Measurements from ENCODE around the gene TMEM40. TPM values are rescaled to one million over a fixed set of nuclear protein-coding genes. Genes with fewer than 3 reads are reported as not detected.
"Not testable (repeated sequence)": the region's sequence is repeated elsewhere in the genome, so short reads cannot be mapped to it uniquely, and the experiment has no call there.

The TMEM40 gene
- total RNA-seq, 1 donor from 2014 or later = not detected

DNA sequence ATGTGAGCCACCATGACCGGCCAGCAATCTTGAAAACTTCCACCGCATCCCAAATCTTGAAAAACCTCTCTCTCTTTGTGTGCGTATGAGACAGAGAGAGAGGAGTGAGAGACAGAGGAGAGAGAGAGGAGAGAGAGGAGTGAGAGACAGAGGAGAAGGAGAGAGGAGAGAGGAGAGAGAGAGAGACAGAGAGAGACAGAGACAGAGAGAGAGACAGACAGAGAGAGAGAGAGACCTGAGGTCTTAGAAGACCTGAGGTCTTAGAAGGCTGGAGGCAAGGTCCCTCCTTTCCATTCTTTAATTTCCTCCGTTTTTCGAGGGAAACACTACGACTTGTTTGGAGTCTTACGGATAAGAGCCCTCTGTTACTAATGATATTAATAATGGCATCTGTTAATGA is 39.5 kb downstream of the TMEM40 start:
- DNase-seq (ENCODE audit: low spot score) = no peak

DNA sequence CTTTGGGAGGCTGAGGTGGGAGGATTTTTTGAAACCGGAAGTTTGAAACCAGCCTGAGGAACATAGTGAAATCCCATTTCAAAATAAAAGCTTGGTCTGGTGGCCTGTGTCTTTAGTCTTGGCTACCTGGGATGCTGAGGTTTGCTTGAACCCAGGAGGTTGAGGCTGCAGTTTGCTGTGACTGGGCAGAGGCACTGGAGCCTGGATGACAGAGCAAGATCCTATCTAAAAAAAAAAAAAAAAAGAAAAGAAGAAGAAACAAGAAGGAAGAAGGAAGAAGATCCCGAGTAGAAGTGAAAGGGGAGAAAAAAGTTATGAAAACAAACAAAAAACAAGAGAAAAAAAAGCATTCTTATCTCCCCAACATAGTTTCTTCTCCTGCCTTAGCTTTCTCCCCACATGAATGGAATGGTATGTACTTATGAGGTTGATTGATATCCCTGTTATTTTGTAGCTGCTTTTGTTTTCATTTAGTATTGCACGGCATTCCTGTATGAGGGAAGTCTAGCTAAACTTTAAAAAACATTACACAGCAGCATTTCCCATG is 42.4 kb downstream of the TMEM40 start:
- DNase-seq (ENCODE audit: low spot score) = no peak

DNA sequence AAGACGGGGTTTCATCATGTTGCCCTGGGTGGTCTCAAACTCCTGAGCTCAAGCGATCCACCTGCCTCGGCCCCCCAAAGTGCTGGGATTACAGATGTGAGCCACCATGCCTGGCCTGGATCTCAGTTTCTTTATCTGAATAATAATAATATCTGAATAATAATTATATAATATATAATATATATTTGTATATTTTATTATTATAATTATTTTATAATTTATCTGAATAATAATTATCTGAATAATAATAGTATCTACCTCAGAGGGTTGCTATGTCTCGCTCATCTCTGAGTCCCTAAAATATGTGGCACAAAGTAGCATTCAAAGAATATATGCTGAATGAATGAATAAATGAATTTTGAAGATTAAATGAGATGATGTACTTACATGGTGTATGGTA is 44.8 kb downstream of the TMEM40 start:
- DNase-seq (ENCODE audit: low spot score) = no peak

DNA sequence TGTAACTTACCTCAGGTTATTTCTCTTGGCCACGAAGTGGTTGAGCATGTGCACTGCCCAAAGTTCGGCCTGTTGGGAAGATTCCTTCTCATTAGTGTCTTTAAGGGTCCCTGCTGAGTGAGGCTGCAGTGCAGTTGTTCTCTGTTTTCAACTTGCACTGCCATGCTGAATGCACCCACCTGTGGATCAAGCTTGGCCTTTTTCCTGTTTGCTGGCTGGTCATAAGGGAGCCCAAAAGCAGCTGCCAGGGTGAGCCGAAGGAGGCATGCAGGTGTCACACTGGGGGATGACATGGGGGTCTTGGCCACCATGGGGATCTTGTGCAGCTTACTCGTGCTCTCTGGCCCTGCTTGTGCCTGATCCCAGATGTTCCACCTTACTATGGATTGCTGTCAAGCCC is 49.0 kb downstream of the TMEM40 start:
- no peak for DNase-seq (ENCODE audit: low spot score)

DNA sequence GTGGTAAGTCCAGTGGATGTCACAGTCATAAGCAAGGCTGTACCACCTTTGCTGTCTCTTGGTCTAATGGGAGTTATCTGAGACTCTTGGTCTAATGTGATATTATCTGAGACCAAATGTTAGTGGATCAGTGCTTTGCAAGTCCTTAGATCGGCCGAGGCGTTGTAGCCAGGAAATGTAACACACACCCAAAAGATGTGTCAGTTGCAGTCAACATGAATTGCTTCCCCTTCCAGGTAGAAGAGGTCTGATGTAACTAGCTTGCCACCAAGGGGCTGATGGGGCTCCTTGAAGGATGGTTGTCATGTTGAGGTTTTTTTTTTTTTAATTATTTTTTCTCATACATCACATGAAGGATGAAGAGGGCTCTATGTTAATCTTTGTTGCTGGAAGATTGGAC is 49.7 kb downstream of the TMEM40 start:
- DNase-seq (ENCODE audit: low spot score) = no peak

DNA sequence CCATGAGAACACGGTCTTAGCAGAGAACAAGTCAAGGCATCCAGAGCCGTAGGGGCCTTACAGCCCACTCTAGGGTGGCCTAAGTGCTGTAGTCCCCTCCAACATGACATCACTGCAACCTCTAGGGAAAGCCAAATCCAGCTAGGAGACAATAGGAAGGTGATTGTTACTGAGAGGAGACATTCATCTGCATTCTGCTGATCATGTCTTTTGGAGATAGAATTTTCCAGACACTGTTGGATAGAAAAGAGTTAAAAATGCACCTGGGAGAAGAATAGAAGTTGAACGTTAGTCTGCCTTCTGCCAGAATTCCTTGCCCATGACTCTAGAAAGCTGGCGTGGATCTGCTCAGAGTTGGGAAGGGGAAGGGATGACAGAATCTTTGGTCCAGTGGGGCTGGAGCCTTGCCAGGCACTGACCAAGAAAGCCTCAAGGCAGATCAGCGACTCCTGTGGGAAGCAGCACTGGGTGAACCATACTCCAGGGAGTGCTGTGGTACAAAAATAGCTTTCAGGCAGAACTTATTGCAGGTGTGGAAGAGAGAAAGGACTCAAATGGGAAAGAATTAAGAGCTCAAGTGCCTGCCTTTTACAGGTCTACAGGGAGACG is 50.4 kb downstream of the TMEM40 start:
- DNase-seq (ENCODE audit: low spot score) = no peak

DNA sequence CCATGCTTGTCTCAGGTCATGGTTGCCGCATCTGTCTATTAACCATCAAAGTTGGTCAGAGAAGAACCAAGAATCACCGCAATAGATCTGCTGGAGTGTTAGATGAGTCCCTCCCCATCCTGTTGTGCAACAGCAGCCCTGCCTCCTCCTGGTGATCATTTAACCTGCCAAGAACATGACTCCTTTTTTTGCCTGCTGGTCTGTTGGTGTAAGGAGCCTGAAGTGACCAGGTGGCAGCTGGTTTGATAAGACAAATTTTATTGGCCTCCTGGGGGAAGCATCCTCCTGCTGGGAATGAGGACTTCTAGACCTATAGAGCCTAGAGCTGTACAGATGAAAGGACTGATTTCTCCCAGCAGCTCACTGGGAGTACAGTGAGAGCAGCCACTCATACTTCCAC is 51.6 kb downstream of the TMEM40 start:
- no peak for DNase-seq (ENCODE audit: low spot score)

DNA sequence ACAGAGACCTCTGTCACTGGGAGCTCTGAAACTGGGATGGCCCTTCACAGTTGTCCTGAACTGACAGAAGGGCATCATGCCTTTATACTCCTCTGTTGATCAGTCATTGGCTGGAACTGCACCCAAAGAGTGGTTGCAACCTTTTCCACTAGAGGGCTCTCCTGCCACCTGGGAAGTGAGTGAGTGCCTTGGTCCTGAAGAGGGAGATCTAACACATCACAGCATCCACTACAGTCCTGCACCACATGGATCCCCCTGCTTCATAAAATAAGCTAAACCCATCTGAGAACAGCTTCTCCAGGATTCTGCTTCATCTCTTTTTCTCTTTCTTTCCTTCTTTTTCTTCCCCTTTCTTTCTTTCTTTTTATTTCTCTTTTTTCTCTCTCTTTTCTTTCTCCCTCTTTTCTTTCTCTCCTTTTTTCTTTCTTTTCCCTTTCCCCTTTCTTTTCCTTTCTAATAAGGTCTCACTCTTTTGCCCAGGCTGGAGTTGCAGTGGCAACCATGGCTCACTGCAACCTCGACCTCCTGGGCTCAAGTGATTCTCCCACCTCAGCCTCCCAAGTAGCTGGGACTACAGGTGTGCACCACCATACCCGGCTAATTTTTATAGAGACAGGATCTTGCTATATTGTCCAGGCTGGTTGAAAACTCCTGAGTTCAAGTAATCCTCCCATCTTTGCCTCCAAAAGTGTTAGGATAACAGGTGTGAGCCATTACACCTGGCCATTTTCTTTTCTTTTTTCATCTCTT is 52.4 kb downstream of the TMEM40 start:
- DNase-seq (ENCODE audit: low spot score) = peak; percentile 50

DNA sequence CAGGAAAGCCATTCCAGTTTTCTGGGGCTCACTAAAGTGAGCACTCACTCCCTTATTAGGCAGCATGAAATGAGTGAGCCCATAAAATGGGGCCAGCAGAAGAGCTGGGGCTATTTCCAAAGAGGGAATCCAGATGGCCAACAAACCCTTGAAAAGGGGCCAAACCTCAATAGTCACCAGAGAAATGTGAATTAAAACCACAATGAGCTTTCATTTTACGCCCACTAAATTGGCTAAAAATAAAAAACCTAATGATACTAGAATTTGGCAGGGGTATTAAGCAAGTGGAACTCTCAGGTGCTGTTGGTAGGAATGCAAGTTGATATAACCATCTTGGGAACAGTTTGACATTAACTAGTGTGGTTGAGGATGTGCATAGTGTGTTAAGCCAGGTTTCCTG is 53.1 kb downstream of the TMEM40 start:
- DNase-seq (ENCODE audit: low spot score) = no peak

DNA sequence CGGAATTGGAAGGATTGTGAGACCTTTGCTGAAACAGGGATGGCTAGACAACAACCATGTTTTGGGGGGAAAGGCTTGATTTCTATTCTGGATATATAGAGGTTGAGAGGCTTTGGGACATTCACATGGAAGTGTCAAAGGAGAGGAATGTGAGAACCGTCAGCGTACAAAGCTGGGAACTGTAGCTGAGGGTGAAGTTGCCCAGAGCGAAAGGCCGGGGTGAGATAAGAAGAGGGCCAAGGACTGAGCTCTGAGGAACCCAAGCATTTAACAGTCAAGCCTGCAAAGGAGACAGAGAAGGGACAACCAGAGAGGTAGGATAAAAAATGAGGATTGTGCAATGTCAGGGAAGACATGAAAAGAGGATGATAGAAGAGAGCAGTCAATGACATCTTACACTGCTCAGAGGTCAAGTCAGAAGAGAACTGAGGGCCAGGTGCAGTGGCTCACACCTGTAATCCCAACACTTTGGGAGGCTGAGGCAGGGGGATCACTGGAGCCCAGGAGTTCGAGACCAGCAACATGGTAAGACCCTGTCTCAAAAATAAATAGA is 53.6 kb downstream of the TMEM40 start:
- DNase-seq (ENCODE audit: low spot score) = no peak

DNA sequence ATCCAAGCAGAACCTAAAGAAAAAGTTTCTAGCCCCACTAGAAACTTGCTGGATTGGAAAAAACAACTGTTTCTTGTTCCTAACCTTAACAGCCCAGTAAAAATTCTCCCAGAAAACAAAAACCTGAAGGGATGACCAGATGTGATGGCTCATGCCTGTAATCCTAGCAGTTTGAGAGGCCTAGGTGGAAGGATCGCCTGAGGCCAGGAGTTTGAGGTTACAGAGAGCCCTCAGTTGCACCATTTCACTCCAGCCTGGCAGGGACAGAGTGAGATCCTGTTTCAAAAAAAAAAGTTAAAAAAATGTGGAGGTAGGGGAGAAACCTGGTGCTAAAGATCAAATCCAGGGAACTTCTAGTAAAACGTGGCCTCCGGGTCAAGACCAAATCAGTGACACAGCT is 56.6 kb downstream of the TMEM40 start:
- no peak for DNase-seq (ENCODE audit: low spot score)

DNA sequence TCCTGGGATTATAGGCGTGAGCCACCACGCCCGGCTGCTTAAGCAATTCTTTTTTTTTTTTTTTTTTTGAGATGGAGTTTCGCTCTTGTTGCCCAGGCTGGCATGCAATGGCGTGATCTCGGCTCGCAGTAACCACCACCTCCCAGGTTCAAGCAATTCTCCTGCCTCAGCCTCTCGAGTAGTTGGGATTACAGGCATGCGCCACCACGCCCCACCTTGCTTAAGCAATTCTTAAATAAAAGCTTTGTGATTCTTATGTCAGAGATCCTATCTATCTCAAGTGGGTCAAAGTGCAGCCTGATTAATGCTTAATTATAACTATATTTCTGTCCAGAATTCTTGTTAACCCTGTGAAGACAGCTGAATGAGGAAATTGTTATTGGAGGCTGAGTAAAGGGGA is 57.5 kb downstream of the TMEM40 start:
- not testable (repeated sequence) for DNase-seq (ENCODE audit: low spot score)

DNA sequence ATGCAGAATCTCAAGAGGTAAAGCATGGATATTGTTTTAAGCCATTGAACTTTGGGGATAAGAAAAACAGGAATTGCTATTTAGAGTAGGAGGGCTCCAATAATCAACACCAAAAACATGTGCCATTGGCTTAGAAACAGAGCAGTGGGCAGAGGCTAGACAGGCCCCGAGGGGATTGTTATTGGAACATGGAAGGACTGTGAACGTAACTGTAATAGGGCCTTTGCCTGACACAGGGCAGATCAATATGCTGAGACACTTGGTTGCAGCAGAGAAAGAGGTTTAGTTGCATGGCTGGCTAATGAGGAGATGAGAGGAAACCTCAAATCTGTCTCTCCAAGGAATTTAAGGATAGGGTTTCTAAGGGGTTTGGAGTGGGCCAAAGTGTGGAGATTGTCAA is 58.3 kb downstream of the TMEM40 start:
- DNase-seq (ENCODE audit: low spot score) = no peak

DNA sequence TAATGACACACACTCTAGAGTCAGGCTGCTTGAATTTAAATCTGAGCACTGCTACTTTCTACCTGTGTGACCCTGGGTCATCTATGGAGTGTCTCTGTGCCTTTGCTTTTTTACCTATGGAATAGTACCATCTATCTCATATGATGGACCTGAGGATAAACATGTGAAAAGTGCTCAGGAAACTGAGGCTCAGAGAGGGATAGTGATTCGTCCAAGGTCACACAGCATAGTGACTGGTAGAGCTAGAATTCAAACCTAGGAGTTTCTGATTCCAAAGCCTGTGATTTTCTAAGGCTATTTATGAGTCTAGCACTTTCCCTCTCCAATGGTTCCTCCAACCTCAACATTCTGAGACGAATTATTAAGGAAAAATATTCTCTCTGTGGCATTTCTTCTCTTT is 63.1 kb downstream of the TMEM40 start:
- no peak for DNase-seq (ENCODE audit: low spot score)

DNA sequence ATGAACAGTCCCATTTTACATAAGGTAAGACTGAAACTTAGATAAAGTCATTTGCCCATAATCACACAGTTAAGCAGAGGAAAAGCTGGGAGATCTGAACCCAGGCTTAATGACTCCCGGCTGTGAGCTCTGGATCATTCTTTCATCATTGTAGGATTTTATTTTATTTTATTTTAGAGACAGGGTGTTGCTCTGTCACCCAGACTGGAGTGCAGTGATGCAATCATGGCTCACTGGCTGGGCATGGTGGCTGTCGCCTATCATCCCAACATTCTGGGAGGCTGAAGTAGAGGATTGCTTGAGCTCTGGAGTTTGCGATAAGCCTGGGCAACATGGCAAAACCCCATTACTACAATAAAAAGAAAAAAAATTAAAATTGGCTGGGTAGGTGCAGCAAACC is 63.9 kb downstream of the TMEM40 start:
- no peak for DNase-seq (ENCODE audit: low spot score)

DNA sequence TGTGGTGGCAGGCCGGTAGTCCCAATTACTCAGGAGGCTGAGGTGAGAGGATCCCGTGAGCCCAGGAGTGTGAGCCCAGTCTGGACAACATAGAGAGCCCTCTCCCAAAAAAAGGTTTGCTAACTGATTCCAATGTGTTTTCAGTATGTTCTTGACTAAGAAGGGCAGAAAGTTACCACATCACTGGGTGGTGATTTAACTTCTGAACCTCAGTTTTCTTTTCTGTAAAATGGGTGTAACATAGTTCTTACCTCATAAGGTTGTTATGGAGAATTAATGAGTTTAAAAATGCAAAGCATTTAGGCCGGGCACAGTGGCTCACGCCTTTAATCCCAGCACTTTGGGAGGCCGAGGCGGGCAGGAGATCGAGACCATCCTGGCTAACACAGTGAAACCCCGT is 66.6 kb downstream of the TMEM40 start:
- no peak for DNase-seq (ENCODE audit: low spot score)

DNA sequence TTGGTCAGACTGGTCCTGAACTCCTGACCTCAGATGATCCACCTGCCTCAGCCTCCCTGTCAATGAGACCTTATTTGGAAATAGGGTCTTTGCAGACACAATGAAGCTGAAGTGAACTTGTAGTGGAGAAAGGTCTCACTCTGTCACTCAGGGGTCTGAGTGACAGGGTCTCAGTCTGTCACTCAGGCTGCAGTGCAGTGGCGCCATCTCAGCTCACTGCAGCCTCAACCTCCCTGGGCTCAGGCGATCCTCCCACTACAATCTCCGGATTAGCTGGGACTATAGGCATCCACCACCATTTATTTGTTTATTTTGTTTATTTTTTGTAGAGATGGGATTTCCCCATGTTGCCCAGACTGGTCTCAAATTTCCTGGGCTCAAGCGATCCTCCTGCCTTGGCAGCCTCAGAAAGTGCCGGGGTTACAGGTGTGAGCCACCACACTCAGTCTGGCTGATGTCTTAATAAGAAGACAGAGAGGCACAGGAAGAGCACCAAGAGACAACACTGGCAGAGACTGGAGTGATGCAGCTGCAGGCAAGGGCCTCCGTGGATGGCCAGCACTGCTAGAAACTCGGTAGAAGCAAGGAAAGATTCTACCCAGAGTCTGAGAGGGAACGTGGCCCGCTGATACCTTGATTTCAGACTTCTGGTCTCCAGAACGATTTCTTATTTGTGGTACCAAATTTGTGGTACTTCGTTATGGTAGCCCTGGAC is 68.9 kb downstream of the TMEM40 start:
- DNase-seq (ENCODE audit: low spot score) = no peak

DNA sequence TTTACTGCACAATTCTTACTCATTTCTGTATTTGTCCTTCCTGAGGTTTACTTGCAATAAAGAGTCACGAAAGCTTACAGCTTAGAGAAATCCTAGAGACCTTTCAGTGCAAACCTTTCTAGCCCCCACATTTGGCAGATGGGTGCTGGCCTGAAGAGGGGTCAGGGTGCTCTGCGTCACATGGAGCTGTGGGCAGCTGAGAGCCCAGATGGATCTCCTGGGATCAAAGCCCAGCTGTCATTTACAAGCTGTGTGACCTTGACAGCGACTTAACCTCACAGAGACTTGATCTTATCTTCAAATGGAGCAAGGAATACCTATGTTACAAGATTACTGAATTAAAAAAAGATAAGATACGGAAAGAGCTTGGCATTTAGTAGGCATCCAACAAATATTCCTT is 71.1 kb downstream of the TMEM40 start:
- no peak for DNase-seq (ENCODE audit: low spot score)

DNA sequence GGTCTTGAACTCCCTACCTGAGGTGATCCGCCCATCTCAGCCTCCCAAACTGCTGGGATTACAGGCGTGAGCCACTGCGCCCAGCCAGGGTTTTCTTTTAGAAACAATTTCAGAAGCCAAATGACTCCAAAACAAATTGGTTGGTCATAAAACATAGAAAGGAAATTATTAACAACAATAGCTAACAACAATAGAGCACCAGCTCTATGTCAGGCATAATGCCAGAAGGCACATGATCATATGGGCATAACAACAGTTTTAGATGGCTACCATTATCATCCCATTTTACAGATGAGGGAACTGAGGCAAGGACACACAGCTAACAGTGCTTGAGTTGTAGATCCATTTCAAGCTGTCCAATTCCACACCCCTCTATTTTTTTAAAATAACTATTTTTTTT is 73.0 kb downstream of the TMEM40 start:
- DNase-seq (ENCODE audit: low spot score) = no peak

Data from mucosa of gallbladder (tissue), 1 donor.